HG02885 (cell line): ENCODE measurements around the gene PLPP7.
"Not testable (repeated sequence)": the region's sequence is repeated elsewhere in the genome, so short reads cannot be mapped to it uniquely, and the experiment has no call there.

Experiments
- ATAC-seq: cut with Tn5 transposase; IDR thresholded peaks from one replicate; pipeline ENCODE4 v1.9.1; 2021; ENCODE audit warnings: mild to moderate bottlenecking; ENCODE audit not compliant: unreplicated experiment, poor library complexity

The PLPP7 gene

GRCh38 chr9:131266266-131267229 lies 23.0 kb upstream of the PLPP7 start:
- no peak for ATAC-seq

- no peak for ATAC-seq
Measured at GRCh38 chr9:131270171-131271015, 19.1 kb upstream of the PLPP7 start.

- not testable (repeated sequence) for ATAC-seq
Measured at GRCh38 chr9:131271016-131271273, 18.6 kb upstream of the PLPP7 start.

- ATAC-seq = no peak
Measured at GRCh38 chr9:131271506-131271931, 18.0 kb upstream of the PLPP7 start.

GRCh38 chr9:131272212-131272611 lies 17.3 kb upstream of the PLPP7 start:
- no peak for ATAC-seq

GRCh38 chr9:131273146-131273855 lies 16.2 kb upstream of the PLPP7 start:
- no peak for ATAC-seq

GRCh38 chr9:131273856-131274673 lies 15.5 kb upstream of the PLPP7 start:
- ATAC-seq = no peak

GRCh38 chr9:131274674-131275331 lies 14.7 kb upstream of the PLPP7 start:
- ATAC-seq = no peak

GRCh38 chr9:131275332-131276093 lies 14.0 kb upstream of the PLPP7 start:
- no peak for ATAC-seq

- no peak for ATAC-seq
Measured at GRCh38 chr9:131276094-131276888, 13.2 kb upstream of the PLPP7 start, which contains the start of gene FAM78A. TSS of gene FAM78A (minus strand) at chr9:131276510. CDS start at chr9:131276179, 331 bp downstream.

GRCh38 chr9:131276891-131277286 lies 12.6 kb upstream of the PLPP7 start:
- no peak for ATAC-seq

- no peak for ATAC-seq
Measured at GRCh38 chr9:131277287-131277909, 12.1 kb upstream of the PLPP7 start.

GRCh38 chr9:131277910-131278701 lies 11.4 kb upstream of the PLPP7 start:
- ATAC-seq = peak; percentile 37

- ATAC-seq = no peak
Measured at GRCh38 chr9:131278702-131279111, 10.8 kb upstream of the PLPP7 start.

- ATAC-seq = no peak
Measured at GRCh38 chr9:131279196-131279862, 10.2 kb upstream of the PLPP7 start.
